Activated CD4-positive, alpha-beta T cell treated with anti-CD3 and anti-CD28 coated beads for 36 hours (primary cell): ENCODE data around the gene SPTBN4. TPM values are rescaled to one million over a fixed set of nuclear protein-coding genes. Genes with fewer than 3 reads are reported as not detected.
A peak's percentile ranks its signal among the peaks of the same experiment; 100 is the strongest.

Experiments used
- ATAC-seq: fragments of 200-7000 bp; cut with Tn5 transposase; one replicate; pipeline ENCODE4 v1.10.0; 2021; ENCODE audit warnings: mild to moderate bottlenecking, moderate library complexity
- CTCF ChIA-PET: fragments of 350-600 bp; sonication (Branson Sonifier 250); formaldehyde crosslinking; loops from one replicate; lab custom pipeline; 2021; ENCODE audit warnings: antibody characterized with exemption; lab: Charles Lee
- POLR2A ChIA-PET: fragments of 350-600 bp; sonication (Branson Sonifier 250); formaldehyde crosslinking; loops from one replicate; lab custom pipeline; 2021; ENCODE audit warnings: antibody characterized with exemption, inconsistent platforms; lab: Charles Lee
- DNase-seq: peaks from one replicate; pipeline ENCODE4 v3.0.0-alpha.2; 2020
- H3K27ac Mint-ChIP-seq: one replicate; pipeline ENCODE4 v1.8.0; 2021; ENCODE audit warnings: mixed read lengths
- H3K27me3 Mint-ChIP-seq: one replicate; pipeline ENCODE4 v1.8.0; 2021; ENCODE audit warnings: mixed read lengths
- H3K36me3 Mint-ChIP-seq: one replicate; pipeline ENCODE4 v1.8.0; 2021; ENCODE audit warnings: low read depth, mixed read lengths
- H3K4me1 Mint-ChIP-seq: one replicate; pipeline ENCODE4 v1.8.0; 2021; ENCODE audit warnings: mixed read lengths
- H3K4me3 Mint-ChIP-seq: one replicate; pipeline ENCODE4 v1.8.0; 2021; ENCODE audit warnings: mild to moderate bottlenecking, moderate library complexity, mixed read lengths
- H3K9me3 Mint-ChIP-seq: one replicate; pipeline ENCODE4 v1.8.0; 2021; ENCODE audit warnings: low read depth, mixed read lengths
- intact Hi-C, 2 experiments: fragments of 100-400 bp; cut with DNase I in 1 of 2; cut with micrococcal nuclease in 1 of 2; formaldehyde crosslinking; loops; one replicate each; pipeline versions ENCODE4 v1.14.2 to v1.15.1; 2022 to 2024; cut with DNase I, micrococcal nuclease
- total RNA-seq, 2 experiments: library from RNA; stranded (reverse); gene quantifications; one replicate each; pipeline ENCODE4 v1.2.3, GENCODE V29; 2021

SPTBN4 gene
- total RNA-seq, 2 experiments from 2014 or later, result 2.4 to 2.5 TPM

DNA sequence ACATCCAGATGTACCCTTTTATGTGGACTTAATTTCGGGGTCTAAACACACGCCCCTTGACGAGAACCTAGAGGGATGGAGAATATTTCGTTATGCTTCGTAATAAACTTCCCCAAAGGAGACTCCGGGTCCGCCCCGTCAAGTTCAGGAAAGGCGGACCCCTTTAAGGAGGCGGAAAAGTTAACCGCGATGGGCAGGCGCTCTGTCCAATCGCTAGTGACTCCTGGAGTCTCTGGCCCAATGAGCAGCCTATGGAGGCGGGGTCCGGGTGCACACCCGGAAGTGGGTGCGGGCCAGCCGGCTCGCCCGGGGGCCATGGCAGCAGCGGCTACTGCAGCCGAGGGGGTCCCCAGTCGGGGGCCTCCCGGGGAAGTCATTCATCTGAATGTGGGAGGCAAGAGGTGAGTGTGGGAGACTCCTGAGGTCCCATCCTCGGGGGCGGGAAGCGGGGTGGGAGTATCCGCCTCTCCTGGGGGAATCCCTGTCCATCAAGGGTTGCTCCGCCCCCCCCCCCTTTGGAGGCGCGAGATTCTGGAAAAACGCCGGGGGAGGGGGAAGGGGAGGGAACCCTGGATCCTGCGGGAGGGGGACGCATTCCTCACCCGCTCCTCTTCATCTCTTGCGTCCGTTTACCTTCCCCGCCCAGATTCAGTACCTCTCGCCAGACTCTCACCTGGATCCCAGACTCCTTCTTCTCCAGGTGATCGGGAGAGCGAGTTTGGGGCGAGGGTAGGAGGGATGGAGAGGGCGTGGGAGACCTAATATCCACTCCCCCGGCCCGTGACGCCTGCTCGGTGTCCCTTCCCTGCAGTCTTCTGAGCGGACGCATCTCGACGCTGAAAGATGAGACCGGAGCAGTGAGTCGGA lies 110.0 kb downstream of the SPTBN4 start, which contains the start of gene SHKBP1:
TSS of gene SHKBP1 (plus strand) at position 289 of the 867 bp plus-strand sequence. CDS start at position 316, 27 bp downstream.
- ATAC-seq (peak; percentile 100), DNase-seq (peak; percentile 96)
- ChIA-PET CTCF (interaction anchor here (0.8 kb wide), 1 partner anchor 358 kb away, joined by 3 read pairs; no protein-coding TSS in a partner anchor), POLR2A (no interaction called here)
- H3K4me3 Mint-ChIP-seq, result peak within 1 kb of the TSS; percentile 85
- H3K27ac Mint-ChIP-seq, result peak within 1 kb of the TSS; percentile 74
- H3K4me1 Mint-ChIP-seq, result peaks cover 16% of the 10 kb centered on the region
- peaks cover 14% of the 10 kb centered on the region for H3K36me3 Mint-ChIP-seq
- H3K27me3 Mint-ChIP-seq, result no peaks in the 10 kb centered on the region
- no peaks in the 10 kb centered on the region for H3K9me3 Mint-ChIP-seq
- intact Hi-C loops, result loop anchor here (1.0 to 2.0 kb wide), 7 partner anchors 21 to 292 kb away; partner anchors contain the start of genes C19orf47 (in 2 of the 2), PLD3 (in 2 of the 2), AKT2 (in 1 of the 2) and SERTAD3 (in 1 of the 2)

DNA sequence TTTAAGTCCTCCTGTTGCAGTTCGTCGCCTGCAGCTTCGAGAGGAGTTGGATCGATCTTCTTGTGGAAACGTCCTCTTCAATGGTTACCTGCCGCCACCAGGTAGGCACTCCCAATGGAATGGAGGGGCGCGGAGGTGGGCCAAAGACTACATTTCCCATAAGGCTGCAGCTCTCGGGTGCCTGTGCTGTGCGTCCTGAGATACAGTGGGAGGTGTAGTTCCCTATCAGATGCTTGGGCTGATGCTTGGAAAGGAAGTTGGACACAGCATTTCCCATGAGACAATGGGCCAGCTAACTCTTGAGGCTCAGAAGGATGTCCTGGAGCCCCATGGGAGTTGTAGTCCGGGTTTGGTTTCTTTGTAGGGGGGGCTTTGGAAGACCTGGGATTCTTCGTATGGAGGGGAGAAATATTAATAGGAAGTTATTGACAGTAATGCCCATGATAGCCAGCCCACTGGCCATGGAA lies 111.7 kb downstream of the SPTBN4 start:
- no peaks in the 10 kb centered on the region for H3K27me3 Mint-ChIP-seq
- peaks cover 16% of the 10 kb centered on the region for H3K4me1 Mint-ChIP-seq
- intact Hi-C loops, result no loop called here
- ChIA-PET CTCF (interaction anchor here (0.7 to 1.2 kb wide), 4 partner anchors 20 to 46 kb away, joined by 3 to 4 read pairs (median 3); partner anchors contain the start of gene LTBP4), POLR2A (no interaction called here)
- peak overlapping the region; percentile 85 for H3K4me3 Mint-ChIP-seq
- no peak for ATAC-seq
- peak overlapping the region; percentile 25 for H3K27ac Mint-ChIP-seq
- peaks cover 18% of the 10 kb centered on the region for H3K36me3 Mint-ChIP-seq
- DNase-seq, result no peak
- no peaks in the 10 kb centered on the region for H3K9me3 Mint-ChIP-seq

GRCh38 chr19:40580619-40581018 lies 113.8 kb downstream of the SPTBN4 start:
- Mint-ChIP-seq H3K27ac (no peak overlapping the region), H3K27me3 (no peaks in the 10 kb centered on the region), H3K9me3 (no peaks in the 10 kb centered on the region), H3K4me1 (peaks cover 17% of the 10 kb centered on the region), H3K36me3 (peaks cover 23% of the 10 kb centered on the region), H3K4me3 (no peak overlapping the region)
- no peak for ATAC-seq
- intact Hi-C loops, result no loop called here
- ChIA-PET CTCF (no interaction called here), POLR2A (no interaction called here)
- no peak for DNase-seq

DNA sequence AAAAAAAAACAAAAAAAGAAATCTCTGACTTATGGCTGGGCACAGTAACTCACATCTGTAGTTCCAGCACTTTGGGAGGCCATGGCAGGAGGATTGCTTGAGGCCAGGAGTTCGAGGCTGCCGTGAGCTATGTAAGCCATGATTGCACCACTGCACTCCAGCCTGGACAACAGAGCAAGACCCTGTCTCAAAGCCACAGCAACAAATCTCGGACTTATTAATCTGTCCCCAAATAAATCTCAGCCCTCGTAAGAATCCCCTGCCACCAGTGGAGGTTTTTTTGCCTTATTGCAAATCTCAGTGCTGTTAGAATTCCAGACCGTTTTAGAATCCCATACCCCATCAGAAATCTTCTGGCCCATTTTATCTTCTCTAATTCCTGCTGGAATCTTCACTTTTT lies 114.7 kb downstream of the SPTBN4 start:
- no peak for DNase-seq
- Mint-ChIP-seq H3K27me3 (no peaks in the 10 kb centered on the region), H3K36me3 (peaks cover 29% of the 10 kb centered on the region), H3K4me1 (peaks cover 21% of the 10 kb centered on the region), H3K9me3 (no peaks in the 10 kb centered on the region), H3K4me3 (no peak overlapping the region), H3K27ac (no peak overlapping the region)
- ChIA-PET POLR2A (no interaction called here), CTCF (no interaction called here)
- no peak for ATAC-seq
- intact Hi-C loops, result no loop called here

DNA sequence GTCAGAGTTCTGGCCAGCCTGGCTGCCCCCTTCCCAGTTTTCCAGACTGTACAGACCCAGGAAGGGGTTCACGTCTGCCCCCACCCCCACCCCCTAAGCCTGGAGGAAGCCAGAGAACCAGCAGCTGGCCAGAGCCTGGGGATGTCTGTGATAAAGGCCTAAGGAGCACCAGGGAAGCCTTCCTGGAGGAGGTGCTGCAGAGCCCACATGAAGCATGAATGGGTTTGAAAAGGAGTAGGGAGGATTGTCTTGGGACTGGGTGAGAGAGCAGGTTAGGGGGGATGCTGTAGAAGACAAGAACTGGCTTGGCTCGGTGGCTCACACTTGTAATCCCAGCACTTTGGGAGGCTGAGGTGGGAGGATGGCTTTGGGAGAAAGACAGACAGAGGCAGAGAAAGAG lies 115.7 kb downstream of the SPTBN4 start:
- peaks cover 34% of the 10 kb centered on the region for H3K36me3 Mint-ChIP-seq
- peaks cover 20% of the 10 kb centered on the region for H3K4me1 Mint-ChIP-seq
- no peaks in the 10 kb centered on the region for H3K9me3 Mint-ChIP-seq
- intact Hi-C loops, result no loop called here
- no peak for DNase-seq
- ATAC-seq, result no peak
- H3K4me3 Mint-ChIP-seq, result no peak overlapping the region
- no peaks in the 10 kb centered on the region for H3K27me3 Mint-ChIP-seq
- CTCF ChIA-PET, result no interaction called here
- H3K27ac Mint-ChIP-seq, result no peak overlapping the region
- POLR2A ChIA-PET, result no interaction called here

DNA sequence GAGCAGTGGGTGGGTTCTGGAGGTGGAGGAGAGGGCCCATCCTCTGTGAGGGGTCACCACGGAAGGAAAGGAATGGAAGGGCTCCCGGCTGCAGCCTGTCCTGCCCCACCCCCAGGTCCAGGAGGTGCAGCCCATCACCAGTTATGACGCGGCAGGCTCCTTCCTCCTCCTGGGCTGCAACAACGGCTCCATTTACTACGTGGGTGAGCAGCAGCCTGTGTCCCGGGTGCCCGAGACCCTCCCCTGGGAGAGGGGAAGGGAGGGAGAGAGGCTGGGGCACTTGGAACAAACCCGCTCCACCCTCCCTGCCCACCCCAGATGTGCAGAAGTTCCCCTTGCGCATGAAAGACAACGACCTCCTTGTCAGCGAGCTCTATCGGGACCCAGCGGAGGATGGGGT lies 116.5 kb downstream of the SPTBN4 start:
- H3K4me1 Mint-ChIP-seq, result peaks cover 12% of the 10 kb centered on the region

DNA sequence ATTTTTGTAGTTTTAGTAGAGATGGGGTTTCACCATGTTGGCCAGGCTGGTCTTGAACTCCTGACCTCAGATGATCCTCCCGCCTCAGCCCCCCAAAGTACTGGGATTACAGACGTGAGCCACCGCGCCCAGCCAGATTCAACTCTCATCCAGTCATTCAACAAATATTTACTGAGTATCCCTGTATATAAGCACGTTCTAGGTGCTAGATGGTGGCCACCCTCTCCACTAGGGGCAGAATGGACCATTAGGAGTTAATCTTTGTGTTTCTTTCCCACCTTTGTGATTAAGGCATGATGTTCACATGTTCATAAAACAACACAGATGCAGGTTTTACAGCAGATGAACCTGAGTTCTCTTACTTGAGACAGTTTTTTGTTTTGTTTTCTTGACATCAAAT lies 117.2 kb downstream of the SPTBN4 start:
- ATAC-seq (no peak), DNase-seq (no peak)
- Mint-ChIP-seq H3K9me3 (no peaks in the 10 kb centered on the region), H3K27ac (no peak overlapping the region), H3K4me1 (peaks cover 7% of the 10 kb centered on the region), H3K4me3 (no peak overlapping the region), H3K36me3 (peaks cover 32% of the 10 kb centered on the region), H3K27me3 (no peaks in the 10 kb centered on the region)
- intact Hi-C loops, result no loop called here
- POLR2A ChIA-PET, result no interaction called here
- CTCF ChIA-PET, result interaction anchor here (1.2 kb wide), 1 partner anchor 35 kb away, joined by 4 read pairs; no protein-coding TSS in a partner anchor

More for the DNA sequence above, 116.5 kb downstream of the SPTBN4 start:
- ATAC-seq (no peak), DNase-seq (no peak)
- POLR2A ChIA-PET, result no interaction called here
- intact Hi-C loops, result no loop called here
- Mint-ChIP-seq H3K4me3 (no peak overlapping the region), H3K27ac (no peak overlapping the region), H3K36me3 (peaks cover 34% of the 10 kb centered on the region), H3K9me3 (no peaks in the 10 kb centered on the region), H3K27me3 (no peaks in the 10 kb centered on the region)
- CTCF ChIA-PET, result interaction anchor here (1.2 kb wide), 1 partner anchor 35 kb away, joined by 4 read pairs; no protein-coding TSS in a partner anchor

DNA sequence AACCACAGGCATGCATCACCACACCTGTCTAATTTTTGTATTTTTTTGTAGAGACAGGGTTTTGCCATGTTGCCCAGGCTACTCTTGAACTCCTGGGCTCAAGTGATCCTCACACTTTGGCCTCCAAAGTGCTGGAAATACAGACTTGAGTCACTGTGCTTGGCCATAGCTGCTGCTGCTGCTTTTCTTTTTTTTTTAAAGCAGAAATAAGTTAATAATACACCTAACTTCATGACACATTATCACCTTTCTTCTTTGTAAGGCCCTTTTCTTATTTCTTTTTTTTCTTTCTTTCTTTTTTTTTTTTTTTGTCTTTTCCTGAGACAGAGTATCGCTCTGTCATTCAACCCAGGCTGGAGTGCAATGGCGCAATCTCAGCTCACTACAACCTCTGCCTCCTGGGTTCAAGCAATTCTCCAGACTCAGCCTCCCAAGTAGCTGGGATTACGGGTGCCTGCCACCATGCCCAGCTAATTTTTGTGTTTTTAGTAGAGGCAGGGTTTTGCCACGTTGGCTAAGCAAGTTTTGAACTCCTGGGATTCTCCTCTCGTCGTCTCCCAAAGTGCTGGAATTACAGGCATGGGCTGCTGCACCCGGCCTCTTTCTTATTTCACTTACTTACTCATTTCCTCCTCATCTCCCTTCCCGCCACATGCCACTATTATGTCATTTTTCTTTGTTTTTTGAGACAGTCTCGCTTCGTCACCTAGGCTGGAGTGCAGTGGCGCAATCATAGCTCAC lies 118.6 kb downstream of the SPTBN4 start:
- Mint-ChIP-seq H3K4me3 (no peak overlapping the region), H3K36me3 (peaks cover 32% of the 10 kb centered on the region), H3K27me3 (no peaks in the 10 kb centered on the region), H3K4me1 (peaks cover 7% of the 10 kb centered on the region), H3K27ac (peak overlapping the region; percentile 61), H3K9me3 (no peaks in the 10 kb centered on the region)
- ATAC-seq, result peak; percentile 39
- DNase-seq, result no peak
- ChIA-PET POLR2A (no interaction called here), CTCF (interaction anchor here (0.6 to 0.7 kb wide), 2 partner anchors 18 to 22 kb away, joined by 3 to 4 read pairs; no protein-coding TSS in a partner anchor)
- intact Hi-C loops, result no loop called here

GRCh38 chr19:40585982-40586422 lies 119.2 kb downstream of the SPTBN4 start:
- DNase-seq (no peak), ATAC-seq (no peak)
- intact Hi-C loops, result no loop called here
- Mint-ChIP-seq H3K27me3 (no peaks in the 10 kb centered on the region), H3K9me3 (no peaks in the 10 kb centered on the region), H3K36me3 (peaks cover 29% of the 10 kb centered on the region), H3K27ac (peak overlapping the region; percentile 61), H3K4me1 (peaks cover 7% of the 10 kb centered on the region), H3K4me3 (no peak overlapping the region)
- POLR2A ChIA-PET, result no interaction called here
- CTCF ChIA-PET, result interaction anchor here (0.6 to 0.7 kb wide), 2 partner anchors 18 to 23 kb away, joined by 3 to 4 read pairs; no protein-coding TSS in a partner anchor

DNA sequence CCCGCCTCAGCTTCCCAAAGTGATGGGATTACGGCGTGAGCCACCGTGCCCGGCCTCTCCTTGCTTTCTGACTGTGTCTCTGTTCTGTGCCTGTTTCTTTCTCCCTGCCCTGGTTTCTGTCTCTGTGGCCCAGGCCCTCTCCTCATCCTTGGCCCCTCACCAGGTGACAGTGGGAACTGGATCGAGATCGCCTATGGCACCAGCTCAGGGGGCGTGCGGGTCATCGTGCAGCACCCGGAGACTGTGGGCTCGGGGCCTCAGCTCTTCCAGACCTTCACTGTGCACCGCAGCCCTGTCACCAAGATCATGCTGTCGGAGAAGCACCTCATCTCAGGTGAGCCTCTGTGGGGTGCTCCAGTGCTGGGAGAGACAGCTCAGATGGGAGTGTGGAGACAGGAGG lies 119.8 kb downstream of the SPTBN4 start:
- DNase-seq (no peak), ATAC-seq (no peak)
- intact Hi-C loops, result no loop called here
- ChIA-PET POLR2A (no interaction called here), CTCF (no interaction called here)
- Mint-ChIP-seq H3K27me3 (no peaks in the 10 kb centered on the region), H3K4me1 (peaks cover 7% of the 10 kb centered on the region), H3K9me3 (no peaks in the 10 kb centered on the region), H3K27ac (no peak overlapping the region), H3K36me3 (peaks cover 29% of the 10 kb centered on the region), H3K4me3 (no peak overlapping the region)
